GM19452 (cell line): ENCODE results near the gene SLC26A6.

Experiments used
- ATAC-seq: cut with Tn5 transposase; IDR thresholded peaks from one replicate; pipeline ENCODE4 v1.9.1; 2021; ENCODE audit not compliant: unreplicated experiment

The SLC26A6 gene

GRCh38 chr3:48581621-48582481 lies 53.4 kb downstream of the SLC26A6 start:
- no peak for ATAC-seq

- no peak for ATAC-seq
Observed at GRCh38 chr3:48576647-48577046, 58.6 kb downstream of the SLC26A6 start.
